ENCODE data around the gene SLC22A25. TPM values are rescaled to one million over a fixed set of nuclear protein-coding genes. Genes with fewer than 3 reads are reported as not detected.
"Not testable (repeated sequence)": the region's sequence is repeated elsewhere in the genome, so short reads cannot be mapped to it uniquely, and the experiment has no call there.

Gene SLC22A25
- total RNA-seq, 1 donor from 2014 or later: not detected

DNA sequence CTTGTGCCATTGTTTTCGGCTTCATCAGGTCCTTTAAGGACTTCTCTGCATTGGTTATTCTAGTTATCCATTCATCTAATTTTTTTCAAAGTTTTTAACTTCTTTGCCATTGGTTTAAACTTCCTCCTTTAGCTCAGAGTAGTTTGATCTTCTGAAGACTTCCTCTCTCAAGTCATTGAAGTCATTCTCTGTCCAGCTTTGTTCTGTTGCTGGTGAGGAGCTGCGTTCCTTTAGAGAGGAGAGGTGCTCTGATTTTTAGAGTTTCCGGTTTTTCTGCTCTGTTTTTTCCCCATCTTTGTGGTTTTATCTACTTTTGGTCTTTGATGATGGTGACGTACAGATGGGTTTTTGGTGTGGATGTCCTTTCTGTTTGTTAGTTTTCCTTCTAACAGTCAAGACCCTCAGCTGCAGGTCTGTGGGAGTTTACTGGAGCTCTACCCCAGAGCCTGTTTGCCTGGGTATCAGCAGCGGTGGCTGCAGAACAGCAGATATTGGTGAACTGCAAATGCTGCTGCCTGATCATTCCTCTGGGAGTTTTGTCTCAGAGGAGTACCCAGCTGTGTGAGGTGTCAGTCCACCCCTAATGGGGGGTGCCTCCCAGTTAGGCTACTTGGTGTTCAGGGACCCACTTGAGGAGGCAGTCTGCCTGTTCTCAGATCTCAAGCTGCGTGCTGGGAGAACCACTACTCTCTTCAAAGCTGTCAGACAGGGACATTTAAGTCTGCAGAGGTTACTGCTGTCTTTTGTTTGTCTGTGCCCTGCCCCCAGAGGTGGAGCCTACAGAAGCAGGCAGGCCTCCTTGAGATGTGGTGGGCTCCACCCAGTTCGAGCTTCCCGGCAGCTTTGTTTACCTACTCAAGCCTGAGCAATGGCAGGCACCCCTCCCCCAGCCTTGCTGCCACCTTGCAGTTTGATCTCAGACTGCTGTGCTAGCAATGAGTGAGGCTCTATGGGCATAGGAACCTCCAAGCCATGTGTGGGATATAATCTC is 7.6 kb downstream of the SLC22A25 start:
- not testable (repeated sequence) for DNase-seq (ENCODE audit: low read depth in 2 of 2)

DNA sequence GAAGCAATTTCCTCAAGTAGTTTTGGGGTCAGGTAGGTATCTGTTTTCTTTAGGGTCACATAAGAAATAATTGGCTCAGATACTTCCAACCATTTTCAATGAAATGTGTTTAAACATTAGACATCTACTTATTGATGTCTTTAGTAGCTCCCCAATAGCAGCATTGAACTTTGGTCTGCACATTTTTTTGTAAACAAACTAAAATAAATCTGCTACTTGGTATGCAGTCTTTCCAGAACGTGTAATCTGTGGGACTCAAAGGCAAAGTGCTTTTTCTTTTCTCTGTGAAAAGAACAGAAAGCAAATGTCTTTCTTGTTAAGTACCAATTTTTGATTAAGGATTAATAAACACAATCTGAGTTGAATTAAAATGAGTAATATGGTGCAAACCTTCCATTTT is 13.6 kb downstream of the SLC22A25 start:
- DNase-seq (ENCODE audit: low read depth in 2 of 2): no peak

DNA sequence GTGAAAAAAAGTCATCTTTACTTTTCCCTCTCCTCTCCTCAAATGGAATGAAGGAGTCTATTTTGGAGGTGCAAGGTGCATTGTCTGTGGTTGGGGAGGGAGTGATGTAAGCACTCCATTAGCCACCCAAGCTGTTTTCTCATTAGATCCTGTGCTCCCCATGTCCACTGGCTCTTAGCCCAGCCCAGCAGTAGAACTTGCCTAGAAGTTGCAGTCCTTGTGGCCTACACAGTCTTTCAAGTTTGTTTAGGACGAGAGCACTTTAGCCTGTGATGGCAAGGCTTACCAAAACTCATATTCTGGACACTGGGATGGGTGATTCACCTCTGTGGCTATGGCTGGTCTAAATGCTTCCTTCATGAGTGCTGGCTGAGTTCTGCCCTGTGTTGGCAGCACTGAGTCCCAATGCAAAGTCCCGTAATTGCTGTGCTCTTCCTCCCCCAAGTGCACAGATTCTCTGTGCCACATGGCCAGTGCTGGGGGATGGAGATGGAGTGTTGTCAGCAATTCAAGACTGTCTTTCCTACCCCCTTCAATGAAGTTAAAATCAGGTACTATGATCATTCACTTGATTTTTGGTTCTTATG is 15.8 kb downstream of the SLC22A25 start:
- DNase-seq (ENCODE audit: low read depth in 2 of 2): no peak

DNA sequence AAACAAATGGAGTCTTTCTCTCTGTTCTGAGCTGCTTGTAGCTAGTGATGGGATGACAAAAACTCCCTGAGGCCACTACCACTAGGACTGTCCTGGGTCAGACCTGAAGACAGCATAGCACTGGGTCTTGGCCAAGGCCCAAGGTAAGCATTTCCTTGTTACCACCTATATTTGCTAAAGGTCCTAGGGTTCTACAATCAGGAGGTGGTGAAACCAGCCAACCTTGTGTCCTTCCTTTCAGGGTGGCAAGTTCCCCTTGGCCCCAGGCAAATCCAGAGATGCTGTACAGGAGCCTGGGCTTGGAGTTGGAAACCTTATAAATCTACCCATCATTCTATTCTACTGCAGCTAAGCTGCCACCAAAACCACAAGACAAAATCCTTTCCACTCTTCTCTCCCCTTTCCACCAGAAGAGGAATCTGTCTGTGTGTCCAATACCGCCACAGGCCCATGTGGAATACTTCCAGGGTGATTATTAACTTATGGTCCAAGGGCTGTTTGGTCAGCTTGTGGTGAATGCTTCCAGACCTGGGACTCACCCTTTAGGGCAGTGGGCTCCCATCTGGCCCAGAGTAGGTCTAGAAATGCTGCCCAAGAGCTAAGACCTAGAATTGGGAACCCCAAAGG is 16.8 kb downstream of the SLC22A25 start:
- no peak for DNase-seq (ENCODE audit: low read depth in 2 of 2)

DNA sequence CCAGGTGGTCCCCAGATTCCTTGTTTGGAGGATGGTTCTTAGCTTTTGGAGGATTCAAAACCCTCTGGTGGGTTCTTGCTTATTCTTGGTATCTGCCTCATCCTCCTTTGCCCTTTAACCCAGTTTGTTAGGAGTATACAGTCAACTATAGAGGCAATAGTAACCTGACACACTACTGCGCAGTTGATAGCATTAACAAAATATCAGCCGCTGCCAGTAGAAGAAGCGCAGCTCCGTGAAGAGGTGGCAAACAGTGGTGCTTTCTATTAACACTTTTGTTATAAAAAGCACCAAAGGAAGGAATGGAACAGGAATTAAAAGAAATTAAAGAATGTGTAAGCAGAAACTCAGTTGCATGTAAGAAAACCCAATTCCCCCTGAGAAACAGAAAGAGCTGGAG is 29.3 kb downstream of the SLC22A25 start:
- no peak for DNase-seq (ENCODE audit: low read depth in 2 of 2)

DNA sequence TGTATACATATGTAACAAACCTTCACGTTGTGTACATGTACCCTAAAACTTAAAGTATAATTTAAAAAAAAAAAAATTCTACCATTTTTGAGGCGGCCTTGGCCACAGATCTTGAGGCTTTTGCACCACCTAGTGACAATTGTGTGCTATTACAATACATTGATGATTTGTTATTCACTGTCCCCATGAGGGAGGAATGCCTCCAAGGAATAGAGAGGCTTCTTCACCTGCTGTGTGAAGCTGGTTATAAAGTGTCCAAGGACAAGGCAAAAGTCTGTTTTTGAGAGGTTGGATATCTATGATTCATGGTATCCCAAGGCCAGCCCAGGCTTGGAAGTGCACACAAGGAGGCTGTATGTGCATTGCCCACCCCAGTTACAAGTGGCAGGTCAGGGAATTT is 30.7 kb downstream of the SLC22A25 start:
- DNase-seq (ENCODE audit: low read depth in 2 of 2): peak; percentile 38 to 43

DNA sequence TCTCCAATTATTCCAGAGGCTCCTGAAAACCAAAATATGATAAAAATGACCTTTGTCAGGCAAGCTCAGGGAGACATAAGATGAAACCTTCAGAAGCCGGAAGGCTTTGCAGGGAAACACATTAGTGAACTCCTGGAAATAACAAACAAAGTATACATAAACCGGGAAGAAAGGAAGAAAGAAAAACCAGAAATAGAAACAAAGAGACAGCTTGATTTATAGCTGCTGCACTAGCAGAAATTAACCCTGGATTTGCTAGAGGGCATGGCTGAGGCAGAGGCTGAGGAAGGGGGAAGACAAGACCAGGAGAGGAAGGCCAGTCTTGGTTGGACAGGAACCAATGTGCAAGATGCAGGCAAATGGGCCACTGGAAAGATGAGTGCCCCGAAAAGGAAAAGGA is 33.3 kb downstream of the SLC22A25 start:
- DNase-seq (ENCODE audit: low read depth in 2 of 2): no peak

Other genes with a start within 250 kb of the SLC22A25 start
- gene SLC22A8, start 227.8 kb downstream of the SLC22A25 start, total RNA-seq: not detected in 2 replicates
- gene SLC22A24, start 99.4 kb downstream of the SLC22A25 start, total RNA-seq: not detected in 2 replicates
- not detected in 2 replicates for gene SLC22A9, start 126.2 kb upstream of the SLC22A25 start, total RNA-seq
- gene PLAAT5, start 247.6 kb upstream of the SLC22A25 start, total RNA-seq: not detected in 2 replicates

Measured in lung microvascular endothelial cell (primary cell).